NCI-H345 treated with DMSO at 0.1 percent for 48 hours (cell line): ENCODE measurements around the gene CENPK.
"Not testable (repeated sequence)": the region's sequence is repeated elsewhere in the genome, so short reads cannot be mapped to it uniquely, and the experiment has no call there.

ENCODE experiments used
- DNase-seq: peaks from one replicate; lab custom pipeline; 2025; ENCODE audit not compliant: unreplicated experiment; lab: John Stamatoyannopoulos, UW

The CENPK gene, protein sequence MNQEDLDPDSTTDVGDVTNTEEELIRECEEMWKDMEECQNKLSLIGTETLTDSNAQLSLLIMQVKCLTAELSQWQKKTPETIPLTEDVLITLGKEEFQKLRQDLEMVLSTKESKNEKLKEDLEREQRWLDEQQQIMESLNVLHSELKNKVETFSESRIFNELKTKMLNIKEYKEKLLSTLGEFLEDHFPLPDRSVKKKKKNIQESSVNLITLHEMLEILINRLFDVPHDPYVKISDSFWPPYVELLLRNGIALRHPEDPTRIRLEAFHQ

DNA sequence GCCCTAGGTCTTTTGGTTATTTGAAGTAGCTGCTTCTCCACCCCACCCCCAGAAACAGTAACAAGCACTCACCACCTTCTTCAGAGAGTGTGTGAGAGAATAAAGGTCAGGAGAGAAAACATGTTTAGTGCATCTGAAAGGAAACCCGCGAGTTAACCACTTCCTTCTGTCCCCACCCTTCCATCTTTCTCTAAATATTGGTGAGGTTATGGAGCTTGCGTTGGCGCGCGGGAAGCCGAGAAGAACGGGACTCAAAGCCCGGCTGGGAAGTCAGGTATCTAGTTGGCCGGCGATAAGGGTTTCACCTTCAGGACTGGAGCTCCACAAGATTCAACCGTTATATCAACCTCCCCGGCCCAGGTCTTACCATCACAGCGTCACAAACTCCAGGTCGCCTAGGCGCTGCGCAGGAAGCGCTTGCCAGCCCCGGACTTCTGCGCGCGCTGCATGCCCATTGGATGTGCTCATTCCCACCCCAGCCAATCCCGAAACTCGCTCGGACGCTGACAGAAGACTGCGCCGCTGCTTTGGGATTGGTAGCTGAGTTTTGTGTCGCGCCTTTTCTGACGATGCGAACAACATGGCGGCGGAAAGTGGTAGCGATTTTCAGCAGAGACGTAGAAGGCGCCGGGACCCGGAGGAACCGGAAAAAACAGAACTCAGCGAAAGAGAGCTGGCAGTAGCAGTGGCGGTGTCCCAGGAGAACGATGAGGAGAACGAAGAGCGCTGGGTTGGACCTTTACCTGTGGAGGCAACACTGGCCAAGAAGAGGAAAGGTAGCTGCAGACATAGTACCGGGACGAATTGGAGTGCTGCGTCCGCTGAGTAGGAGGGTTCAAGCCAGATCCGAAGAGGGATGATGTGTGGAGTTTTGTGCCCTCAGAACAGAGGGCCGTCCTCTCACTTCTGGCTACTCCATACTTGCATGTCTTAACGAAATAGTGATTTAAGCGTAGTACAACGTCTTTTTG, at the start of gene CENPK, which contains the start of gene PPWD1:
TSS of gene CENPK (minus strand) at position 438 of the 971 bp plus-strand sequence. CDS start 8,261 bp downstream, outside the sequence.
TSS of gene PPWD1 (plus strand) at position 566 of the 971 bp plus-strand sequence. CDS start at position 581, 15 bp downstream.
- peak; percentile 77 for DNase-seq

DNA sequence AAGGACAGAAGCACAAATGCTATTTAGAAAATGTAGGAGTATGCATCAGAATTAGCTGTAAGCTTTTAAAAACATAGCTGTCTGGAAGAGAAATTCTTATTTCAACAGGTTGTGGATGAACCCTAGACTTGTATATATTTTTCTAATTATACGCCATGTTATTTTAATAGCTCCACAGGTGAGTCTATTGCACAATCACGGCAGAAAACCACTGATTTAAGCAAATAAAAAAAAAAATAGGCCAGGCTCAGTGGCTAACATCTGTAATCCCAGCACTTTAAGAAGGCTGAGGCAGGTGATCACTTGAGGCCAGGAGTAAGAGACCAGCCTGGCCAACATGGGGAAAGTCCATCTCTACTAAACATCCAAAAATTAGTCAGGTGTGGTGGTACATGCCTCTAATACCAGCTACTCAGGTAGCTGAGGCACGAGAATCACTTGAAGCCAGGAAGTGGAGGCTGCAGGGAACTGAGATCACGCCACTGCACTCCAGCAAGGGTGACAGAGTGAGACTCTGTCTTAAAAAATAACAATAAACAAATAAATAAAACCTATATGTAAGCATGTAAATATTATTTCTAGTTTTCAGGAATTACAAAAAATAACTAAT, 49.4 kb upstream of the CENPK start:
- DNase-seq, result no peak

DNA sequence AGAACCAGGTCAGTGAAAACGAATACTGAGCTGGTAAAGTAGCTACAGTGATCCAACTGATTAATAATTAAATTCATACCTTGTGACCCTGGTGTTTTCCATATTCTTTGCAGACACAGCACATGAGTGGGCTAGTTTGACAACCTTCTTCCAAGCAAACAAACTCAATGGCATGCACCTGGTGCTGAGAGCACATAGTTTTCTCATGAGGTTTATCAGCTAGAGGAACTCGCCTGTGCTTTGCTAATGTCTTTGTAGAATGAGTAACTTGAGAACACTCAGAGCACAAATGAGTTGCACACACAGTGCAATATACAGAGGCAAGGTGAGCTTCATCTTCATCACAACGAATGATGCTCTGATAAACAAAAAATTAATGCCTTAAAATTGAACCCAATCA, 48.6 kb upstream of the CENPK start:
- DNase-seq, result no peak

DNA sequence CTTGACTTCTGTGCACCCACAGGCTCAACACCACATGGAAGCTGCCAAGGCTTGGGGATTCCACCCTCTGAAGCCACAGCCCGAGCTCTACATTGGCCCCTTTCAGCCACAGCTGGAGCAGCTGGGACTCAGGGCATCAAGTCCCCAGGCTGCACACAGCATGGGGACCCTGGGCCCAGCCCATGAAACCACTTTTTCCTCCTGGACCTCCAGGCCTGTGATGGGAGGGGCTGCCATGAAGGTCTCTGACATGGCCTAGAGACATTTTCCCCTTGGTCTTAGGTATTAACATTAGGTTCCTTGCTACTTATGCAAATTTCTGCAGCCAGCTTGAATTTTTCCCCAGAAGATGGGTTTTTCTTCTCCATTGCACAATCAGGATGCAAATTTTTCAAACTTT, 38.8 kb upstream of the CENPK start:
- not testable (repeated sequence) for DNase-seq

DNA sequence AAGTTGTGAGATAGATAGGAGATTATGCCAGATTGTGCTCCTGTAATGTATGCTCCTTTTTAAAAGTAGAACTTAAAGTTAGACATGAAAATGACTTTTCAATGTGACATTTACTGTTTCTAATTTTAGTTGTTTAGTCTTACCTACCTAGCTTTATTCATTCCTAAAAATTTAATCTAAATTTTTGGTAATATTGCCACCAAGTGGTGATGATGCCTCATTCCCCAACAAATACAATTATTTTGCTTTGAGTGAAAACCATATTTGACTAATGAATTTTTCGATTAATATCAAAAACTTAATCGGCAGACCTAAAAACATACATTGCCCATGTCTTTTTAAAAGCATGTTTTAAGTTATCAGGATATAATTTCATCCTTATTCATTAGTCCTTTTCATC, 25.7 kb upstream of the CENPK start:
- DNase-seq, result no peak

DNA sequence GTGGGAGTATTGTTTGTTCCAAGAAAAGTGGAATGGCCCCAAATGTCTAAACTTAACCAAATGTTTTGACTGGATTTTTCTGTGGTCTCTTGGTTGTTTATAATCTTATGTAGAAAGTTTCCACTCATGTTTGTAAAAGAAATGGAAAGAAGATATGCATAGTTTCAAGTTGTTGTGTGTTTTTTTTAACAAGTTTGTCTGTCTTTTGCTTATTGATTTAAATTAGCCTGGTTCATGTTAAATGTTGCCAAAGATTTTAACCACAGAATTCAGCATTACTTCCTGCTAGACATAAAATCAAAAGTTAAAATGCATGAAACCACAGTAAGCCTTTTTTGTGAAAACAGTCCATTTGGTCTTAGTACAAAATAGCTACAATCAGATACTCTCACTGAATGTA, 14.2 kb upstream of the CENPK start:
- DNase-seq, result no peak

DNA sequence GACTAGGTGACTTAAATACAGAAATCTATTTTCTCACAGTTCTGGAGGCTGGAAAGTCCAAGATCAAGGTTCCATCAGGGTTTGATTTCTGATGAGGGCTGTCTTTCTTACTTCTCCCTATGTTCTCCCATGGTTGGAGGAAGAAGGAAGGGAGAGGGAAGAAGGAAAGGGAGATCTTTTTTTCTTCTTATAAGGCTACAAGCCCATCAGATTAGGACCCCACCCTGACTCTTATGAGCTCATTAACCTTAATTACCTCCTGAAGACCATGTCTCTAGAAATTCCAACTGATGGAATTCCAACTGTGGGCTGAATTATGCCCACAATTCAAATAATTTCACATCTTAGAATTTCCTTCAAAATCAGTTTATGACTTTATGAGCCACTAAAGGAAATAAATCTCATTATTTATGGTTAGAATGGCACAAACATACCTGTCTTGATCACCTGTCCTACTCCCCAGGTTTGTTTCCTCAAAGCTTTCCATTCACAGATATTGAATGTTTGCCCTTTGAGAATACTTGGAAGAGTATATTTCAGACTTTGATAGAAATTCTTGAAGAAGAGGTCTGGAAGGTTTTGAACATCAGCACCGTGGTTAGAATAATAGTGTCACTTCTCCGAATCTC, 7.7 kb upstream of the CENPK start:
- no peak for DNase-seq

DNA sequence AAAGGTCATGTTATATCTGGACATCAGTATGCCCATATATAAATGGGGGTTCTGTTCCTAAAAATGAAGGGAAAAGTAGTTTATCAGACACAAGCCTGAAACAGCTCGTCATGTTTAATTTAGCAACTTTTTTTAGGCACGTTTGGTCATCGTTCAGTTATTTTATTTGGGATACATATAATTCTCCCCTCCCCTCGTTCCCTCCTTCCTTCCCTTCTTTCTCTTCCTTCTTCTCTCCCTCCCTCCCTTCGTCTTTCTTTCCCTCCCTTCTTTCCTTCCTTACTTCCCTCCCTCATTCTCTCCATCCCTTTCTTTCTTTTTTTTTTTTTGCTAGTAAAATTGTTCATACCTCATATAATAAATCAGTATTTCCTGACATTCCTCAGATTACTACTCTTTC, 3.5 kb upstream of the CENPK start:
- DNase-seq, result no peak

DNA sequence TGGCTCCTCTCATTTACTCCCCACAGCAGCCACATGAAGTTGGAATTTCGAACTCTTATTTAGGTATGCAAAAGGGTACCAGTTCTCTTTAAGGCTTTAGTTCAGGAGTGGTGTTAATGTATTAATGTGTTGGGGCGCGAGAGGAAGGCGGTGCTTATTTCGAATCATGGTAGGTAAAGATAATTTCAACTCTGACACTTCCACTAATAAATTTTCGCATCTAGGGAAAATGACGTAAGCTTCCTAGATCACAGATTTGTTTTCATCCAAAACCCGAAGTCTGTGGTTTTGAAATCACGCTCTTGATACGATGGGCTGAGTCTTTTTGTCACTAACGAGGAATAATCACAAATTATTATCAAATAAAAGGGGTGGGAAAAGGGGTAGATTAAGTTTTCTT, 809 bp upstream of the CENPK start:
- DNase-seq, result no peak

DNA sequence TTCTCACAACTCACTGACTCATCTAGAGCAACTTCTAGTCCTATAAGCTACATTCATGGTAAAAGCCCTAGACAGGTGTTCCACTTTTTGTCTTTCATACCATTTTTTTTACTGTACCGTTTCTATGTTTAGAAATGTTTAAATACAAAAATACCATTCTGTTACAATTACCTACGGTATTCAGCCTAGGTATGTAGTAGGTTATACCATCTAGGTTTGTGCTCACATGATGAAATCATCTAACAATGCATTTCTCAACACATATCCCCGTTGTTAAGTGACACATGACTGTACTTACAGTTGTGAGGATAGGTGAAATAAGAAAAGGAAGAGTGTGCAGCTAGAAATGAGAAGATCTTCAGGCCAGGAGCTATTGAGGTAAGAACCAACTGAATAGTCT, 6.2 kb downstream of the CENPK start:
- no peak for DNase-seq

DNA sequence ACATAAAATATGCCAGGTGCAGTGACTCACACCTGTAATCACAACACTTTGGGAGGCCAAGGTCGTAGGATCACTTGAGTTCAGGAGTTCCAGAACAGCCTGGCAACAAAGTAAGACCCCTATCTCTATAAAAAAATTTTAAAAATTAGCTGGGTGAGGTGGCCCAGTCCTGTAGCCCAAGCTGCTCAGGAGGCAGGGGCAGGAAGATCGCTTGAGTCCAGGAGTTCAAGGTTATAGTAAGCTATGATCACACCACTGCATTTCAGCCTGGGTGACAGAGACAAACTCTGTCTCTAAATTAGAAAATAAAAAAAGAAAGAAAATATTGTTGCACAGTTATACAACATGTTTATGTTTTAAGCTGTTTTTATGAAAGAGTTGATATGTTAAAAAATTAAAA, 6.8 kb downstream of the CENPK start:
- DNase-seq, result no peak

DNA sequence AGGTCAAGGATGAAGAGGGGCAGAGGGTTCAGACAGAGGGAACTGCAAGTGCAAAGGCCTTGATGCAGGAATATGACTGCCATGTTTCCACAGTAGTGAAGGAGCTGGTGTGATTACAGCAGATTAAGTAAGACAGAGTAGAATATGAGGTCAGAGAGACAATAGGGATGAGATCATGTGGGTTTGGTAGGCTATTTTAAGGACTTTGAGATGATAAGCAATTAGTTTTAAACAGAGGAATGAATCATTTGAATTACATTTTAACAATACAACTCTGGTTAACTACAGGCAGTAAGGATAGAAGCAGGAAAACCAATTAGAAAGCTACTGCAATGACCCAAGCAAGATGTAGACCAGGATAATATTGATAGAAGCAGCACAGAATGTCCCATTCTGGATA, 7.7 kb downstream of the CENPK start:
- DNase-seq, result no peak

DNA sequence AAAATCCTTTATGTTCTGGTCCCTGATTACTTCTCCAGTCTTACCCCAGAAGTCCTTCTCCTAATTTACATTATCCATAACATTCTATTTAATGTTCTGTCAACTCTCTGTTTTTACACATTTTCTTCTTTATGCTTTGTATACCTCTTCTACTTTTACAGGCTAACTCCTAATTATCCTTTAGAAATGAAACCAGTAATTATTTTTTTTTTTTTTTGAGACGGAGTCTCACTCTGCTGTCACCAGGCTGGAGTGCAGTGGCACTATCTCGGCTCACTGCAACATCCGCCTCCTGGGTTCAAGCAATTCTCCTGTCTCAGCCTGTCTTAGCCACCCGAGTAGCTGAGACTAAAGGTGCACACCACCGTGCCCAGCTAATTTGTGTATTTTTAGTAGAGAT, 9.0 kb downstream of the CENPK start:
- DNase-seq, result no peak

DNA sequence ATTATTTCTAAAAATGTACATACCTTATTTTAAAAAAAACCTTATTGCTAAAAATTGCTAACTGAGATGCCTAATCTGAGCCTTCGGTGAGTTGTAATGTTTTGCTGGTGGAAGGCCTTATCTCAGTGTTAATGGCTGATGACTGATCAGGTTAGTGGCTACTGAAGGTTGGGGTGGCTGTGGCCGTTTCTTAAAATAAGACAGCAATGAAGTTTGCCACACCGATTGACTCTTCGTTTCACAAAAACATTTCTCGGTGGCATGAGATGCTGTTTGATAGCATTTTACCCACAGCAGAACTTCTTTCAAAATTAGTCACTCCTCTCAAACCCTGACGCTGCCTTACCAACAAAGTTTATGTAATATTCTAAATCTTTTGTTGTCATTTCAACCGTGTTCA, 14.7 kb downstream of the CENPK start:
- no peak for DNase-seq

DNA sequence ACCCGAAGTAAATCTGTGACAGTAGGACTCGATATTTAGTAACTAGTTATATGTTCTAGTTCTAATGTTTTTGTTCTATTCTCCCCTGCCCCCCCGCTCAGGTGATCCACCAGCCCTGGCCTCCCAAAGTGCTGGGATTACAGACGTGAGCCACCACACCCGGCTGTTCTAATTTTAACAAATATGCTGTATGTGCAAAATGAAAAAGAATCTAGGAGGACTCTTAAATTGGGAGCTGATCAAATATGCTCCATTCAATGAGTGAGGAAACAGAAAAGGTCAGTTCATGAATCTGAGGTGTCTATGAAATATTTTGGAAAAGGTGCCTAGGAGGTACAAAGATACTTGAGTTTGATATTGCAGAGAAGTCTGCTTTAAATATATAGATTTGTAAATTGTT, 16.8 kb downstream of the CENPK start:
- no peak for DNase-seq

DNA sequence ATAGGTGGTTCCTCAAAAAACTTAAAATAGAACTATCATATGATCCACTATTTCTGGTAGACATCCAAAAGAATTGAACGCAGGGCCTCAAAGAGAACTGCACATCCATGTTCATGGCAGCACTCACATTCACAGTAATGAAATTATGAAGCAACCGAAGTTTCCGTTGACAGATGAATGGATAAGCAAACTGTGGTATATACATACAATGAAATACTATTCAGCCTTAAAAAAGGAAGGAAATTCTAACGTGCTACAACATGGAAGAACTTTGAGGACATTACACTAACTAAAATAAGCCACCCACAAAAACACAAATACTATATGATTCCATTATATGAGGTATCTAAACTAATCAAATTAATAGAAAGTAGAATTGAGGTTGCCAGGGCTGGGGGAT, 18.5 kb downstream of the CENPK start:
- no peak for DNase-seq

DNA sequence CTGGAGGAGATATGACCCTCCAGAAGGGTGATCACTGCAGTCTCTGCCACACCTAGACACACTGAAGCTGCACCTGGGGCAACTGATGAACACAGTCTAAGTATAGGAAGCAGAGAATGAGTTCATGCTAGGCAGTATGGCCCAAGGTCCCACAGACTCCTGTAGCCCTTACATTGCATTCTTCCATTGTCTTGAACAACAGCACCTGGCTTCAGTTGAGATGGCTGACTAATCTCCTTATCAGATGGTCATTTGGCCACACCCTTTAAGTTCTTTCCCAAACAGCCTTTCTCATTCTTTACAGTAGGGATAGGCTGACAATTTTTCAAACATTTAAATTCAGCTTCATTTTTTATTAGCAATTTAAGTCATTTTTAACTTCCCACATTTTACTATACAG, 23.1 kb downstream of the CENPK start:
- no peak for DNase-seq

DNA sequence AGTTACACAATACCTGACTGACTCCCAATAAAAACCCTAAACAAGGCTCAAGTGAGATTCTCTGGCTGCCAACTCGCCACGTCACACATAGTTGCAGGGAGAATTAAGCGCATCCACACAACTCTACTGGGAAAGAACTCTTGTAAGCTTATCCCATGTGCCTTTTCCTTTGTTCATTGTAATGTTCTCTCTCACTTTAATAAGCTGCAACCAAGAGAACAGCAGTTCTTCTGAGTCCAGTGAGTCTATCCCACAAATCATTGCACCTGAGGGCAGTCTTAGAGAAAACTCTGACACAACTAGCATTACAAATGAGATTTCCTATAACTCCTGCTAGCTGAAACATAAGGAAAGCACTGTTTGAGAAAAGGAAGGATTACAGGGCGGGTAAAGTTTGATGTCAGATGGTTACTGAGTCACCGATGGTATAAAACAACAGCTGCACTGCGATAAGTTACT, 27.4 kb downstream of the CENPK start:
- DNase-seq, result no peak

DNA sequence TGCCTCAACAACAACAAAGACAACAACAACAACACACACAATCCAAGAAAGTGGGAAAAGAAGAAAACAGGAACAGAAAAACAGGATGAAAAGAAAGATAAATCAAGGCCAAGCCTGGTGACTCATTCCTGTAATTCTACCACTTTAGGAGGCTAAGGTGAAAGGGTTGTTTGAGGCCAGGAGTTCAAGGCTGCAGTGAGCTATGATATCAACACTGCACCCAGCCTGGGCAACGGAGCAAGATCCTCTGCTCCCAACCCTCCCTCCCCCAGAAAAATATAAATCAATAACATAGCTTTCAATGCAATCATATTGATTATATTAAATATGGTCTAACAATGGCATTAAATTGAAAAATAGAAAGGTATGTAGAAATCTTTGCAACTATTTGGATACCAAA, 32.1 kb downstream of the CENPK start:
- DNase-seq, result no peak

DNA sequence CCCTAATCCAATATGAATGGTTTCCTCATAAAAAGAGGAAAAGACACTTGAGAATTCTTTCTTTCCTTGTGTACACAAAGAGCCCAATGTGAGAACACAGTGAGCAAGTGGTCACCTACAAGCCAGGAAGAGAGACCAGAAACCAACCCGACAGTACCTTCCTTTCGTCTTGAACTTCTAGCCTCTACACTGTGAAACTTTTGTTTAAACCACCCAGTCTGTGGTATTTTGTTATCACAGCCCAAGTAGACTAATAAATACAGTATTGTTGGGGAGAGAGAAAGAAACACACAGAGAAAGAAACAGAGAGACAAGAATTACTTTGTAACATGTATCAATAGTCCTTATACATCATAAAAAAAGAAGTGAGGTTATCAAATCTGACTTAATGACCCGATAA, 37.2 kb downstream of the CENPK start:
- no peak for DNase-seq
